Prostate gland (tissue), 2 donors: ENCODE data around the gene XIRP1. TPM values are rescaled to one million over a fixed set of nuclear protein-coding genes. Genes with fewer than 3 reads are reported as not detected.

Experiments used
- DNase-seq: peaks from one replicate; pipeline ENCODE4 v3.0.0-alpha.2; 2019; ENCODE audit warnings: low spot score
- H3K27ac ChIP-seq, 2 donors: fragments of 200-600 bp; sonication (generic); 2 replicates each; pipeline ENCODE4 v1.5.1; 2017 to 2019
- H3K27me3 ChIP-seq: fragments of 200-600 bp; sonication (generic); replicated peaks from 2 replicates; pipeline ENCODE4 v1.5.1; 2019; ENCODE audit not compliant: insufficient read depth
- H3K36me3 ChIP-seq, 2 donors: fragments of 200-600 bp; sonication (generic); 1 replicate in 1 of 2; 2 replicates in 1 of 2; pipeline versions ENCODE4 v1.5.1 to v1.8.1; 2017 to 2019
- H3K4me1 ChIP-seq: fragments of 200-600 bp; sonication (generic); replicated peaks from 2 replicates; pipeline ENCODE4 v1.5.1; 2019
- H3K4me3 ChIP-seq, 2 donors: fragments of 200-600 bp; sonication (generic); 2 replicates each; pipeline ENCODE4 v1.5.1; 2017 to 2019
- H3K9me3 ChIP-seq: fragments of 200-600 bp; sonication (generic); 2 replicates; pipeline ENCODE4 v1.5.1; 2017
- POLR2A ChIP-seq: fragments of 450-650 bp; IDR thresholded peaks from one replicate; pipeline ENCODE4 v1.6.1; 2016; ENCODE audit warnings: antibody characterized with exemption, mild to moderate bottlenecking
- POLR2AphosphoS5 ChIP-seq: sonication (generic); formaldehyde crosslinking; IDR thresholded peaks from one replicate; pipeline ENCODE4 v1.6.1; 2017; ENCODE audit warnings: antibody characterized with exemption
- WGBS: methylation state at CpG from one replicate; pipeline ENCODE4 v1.1.5; 2018; 5-methylcytosine and 5-hydroxymethylcytosine counted together
- intact Hi-C: fragments of 100-400 bp; cut with DNase I; formaldehyde crosslinking; loops from one replicate; pipeline ENCODE4 v1.14.2; 2022
- total RNA-seq, 2 donors: library from RNA; depleted of rRNA; stranded (reverse); fragments of >200 nt; gene quantifications; one replicate each; pipeline ENCODE4 v1.1.0, GENCODE V29; 2016
- TF ChIP-seq, protein P1 (sequence below), 4 experiments: fragments of 200-600 bp in 2 of 4; fragments of 450-650 bp in 2 of 4; sonication (generic) in 2 of 4; IDR thresholded peaks; 1 replicate in 3 of 4; 2 replicates in 1 of 4; pipeline ENCODE4 v1.5.1; 2016 to 2019; ENCODE audit warnings: antibody characterized with exemption in 4 of 4, mild to moderate bottlenecking in 2 of 4, moderate library complexity in 2 of 4

XIRP1 gene
- total RNA-seq, 2 donors from 2014 or later = 0.40 to 2.2 TPM

DNA sequence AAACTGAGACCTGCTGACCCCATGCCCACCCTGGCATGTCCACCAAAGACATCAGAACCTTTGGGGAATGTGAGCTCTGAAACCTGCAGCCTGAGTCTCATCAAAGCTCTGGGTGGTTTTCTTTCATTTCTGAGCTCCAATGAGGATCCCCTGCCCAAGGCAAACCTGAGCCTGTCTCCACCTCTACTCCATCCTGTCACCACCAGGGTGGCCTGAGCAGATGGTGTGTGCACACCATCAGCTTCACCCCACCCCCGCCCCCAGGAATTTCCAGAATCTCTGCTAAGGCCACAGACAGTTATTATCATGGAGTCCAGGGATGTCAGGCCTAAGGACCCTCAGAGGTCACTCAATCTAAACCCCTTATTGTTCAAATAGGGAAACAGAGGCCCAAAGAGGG is 1.3 kb downstream of the XIRP1 start:
- H3K9me3 ChIP-seq = no peaks in the 10 kb centered on the region
- no peak for DNase-seq
- no peak overlapping the region for H3K27ac ChIP-seq
- intact Hi-C loops = no loop called here
- WGBS = 100% methylated on average over 1 of the region's 1 CpG
- no peaks in the 10 kb centered on the region for H3K27me3 ChIP-seq
- no peaks in the 10 kb centered on the region for H3K4me1 ChIP-seq
- H3K36me3 ChIP-seq = no peaks in the 10 kb centered on the region
- H3K4me3 ChIP-seq = no peak overlapping the region
- TF ChIP-seq POLR2AphosphoS5 = no peak
- no peak for TF ChIP-seq POLR2A

DNA sequence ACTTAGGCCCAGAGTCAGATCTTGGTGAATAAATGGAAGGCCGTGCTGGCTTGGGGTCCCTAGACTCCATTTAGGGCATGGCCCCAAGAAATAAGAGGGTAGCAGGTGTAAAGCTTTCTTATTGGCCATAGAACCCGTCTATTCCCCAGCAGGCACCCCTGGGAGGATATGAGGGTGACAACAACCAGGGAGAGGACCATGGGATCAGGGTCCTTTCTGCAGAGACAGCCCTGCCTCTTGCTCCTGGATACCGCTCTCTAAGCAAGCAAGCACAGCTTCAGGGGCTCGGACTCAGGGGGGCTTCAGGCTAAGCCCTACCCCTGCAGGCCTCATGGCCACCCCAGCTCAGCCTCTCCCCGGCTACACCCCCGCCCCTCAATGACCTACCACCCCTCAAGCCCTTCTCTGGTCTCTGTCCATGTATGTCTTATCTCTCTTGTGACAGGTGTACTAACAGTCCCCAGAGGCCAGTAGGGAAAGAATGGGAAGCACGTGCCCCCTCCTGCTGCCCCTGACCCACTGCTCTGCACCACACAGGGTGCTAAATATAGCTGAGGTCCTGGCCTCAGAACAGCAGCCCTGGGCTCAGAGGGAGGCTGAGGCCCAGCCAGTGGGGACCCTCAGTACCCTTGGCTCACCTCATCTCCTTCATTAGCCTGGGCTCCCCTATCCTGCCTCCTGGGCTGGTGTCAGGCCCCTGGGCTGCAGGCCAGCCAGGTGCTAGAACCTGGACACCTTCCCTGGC is 1.9 kb downstream of the XIRP1 start:
- intact Hi-C loops = no loop called here
- Histone ChIP-seq H3K27ac (no peak overlapping the region), H3K4me3 (no peak overlapping the region), H3K9me3 (no peaks in the 10 kb centered on the region), H3K27me3 (no peaks in the 10 kb centered on the region), H3K36me3 (no peaks in the 10 kb centered on the region), H3K4me1 (no peaks in the 10 kb centered on the region)
- WGBS = 82% methylated on average over 7 of the region's 7 CpGs
- DNase-seq = no peak
- TF ChIP-seq POLR2AphosphoS5 = no peak
- no peak for TF ChIP-seq POLR2A
- TF ChIP-seq, protein P1, sequence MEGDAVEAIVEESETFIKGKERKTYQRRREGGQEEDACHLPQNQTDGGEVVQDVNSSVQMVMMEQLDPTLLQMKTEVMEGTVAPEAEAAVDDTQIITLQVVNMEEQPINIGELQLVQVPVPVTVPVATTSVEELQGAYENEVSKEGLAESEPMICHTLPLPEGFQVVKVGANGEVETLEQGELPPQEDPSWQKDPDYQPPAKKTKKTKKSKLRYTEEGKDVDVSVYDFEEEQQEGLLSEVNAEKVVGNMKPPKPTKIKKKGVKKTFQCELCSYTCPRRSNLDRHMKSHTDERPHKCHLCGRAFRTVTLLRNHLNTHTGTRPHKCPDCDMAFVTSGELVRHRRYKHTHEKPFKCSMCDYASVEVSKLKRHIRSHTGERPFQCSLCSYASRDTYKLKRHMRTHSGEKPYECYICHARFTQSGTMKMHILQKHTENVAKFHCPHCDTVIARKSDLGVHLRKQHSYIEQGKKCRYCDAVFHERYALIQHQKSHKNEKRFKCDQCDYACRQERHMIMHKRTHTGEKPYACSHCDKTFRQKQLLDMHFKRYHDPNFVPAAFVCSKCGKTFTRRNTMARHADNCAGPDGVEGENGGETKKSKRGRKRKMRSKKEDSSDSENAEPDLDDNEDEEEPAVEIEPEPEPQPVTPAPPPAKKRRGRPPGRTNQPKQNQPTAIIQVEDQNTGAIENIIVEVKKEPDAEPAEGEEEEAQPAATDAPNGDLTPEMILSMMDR (IDR thresholded peaks at IDR 0.05) = no peak

DNA sequence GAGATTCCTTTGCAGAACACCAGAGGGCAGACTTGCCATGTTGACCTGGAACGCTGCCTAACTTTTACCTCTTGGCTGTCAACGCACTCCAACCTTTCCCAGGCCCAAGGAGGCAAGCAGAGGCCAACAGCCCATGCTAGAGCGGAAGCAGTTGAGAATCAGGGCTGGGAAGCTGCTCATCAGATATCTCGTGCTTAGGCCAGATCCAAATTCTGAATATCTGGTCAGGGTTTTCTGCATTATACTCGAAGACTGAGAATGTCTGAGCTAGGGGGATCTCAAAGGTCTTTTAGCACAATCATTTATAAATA is 2.5 kb downstream of the XIRP1 start:
- TF ChIP-seq, protein P1 (IDR thresholded peaks at IDR 0.05) = peak in 3 of 4 experiments; percentile 69 to 86 (median 86)
- TF ChIP-seq POLR2A (no peak), POLR2AphosphoS5 (peak; percentile 81)
- 25% methylated on average over 5 of the region's 5 CpGs for WGBS
- Histone ChIP-seq H3K36me3 (no peaks in the 10 kb centered on the region), H3K4me1 (no peaks in the 10 kb centered on the region), H3K4me3 (no peak overlapping the region), H3K9me3 (no peaks in the 10 kb centered on the region), H3K27ac (no peak overlapping the region), H3K27me3 (no peaks in the 10 kb centered on the region)
- intact Hi-C loops = loop anchor here (2.0 to 10.0 kb wide), 3 partner anchors 83 to 195 kb away; partner anchors contain the start of genes GORASP1, SLC25A38 and TTC21A
- peak; percentile 76 for DNase-seq

DNA sequence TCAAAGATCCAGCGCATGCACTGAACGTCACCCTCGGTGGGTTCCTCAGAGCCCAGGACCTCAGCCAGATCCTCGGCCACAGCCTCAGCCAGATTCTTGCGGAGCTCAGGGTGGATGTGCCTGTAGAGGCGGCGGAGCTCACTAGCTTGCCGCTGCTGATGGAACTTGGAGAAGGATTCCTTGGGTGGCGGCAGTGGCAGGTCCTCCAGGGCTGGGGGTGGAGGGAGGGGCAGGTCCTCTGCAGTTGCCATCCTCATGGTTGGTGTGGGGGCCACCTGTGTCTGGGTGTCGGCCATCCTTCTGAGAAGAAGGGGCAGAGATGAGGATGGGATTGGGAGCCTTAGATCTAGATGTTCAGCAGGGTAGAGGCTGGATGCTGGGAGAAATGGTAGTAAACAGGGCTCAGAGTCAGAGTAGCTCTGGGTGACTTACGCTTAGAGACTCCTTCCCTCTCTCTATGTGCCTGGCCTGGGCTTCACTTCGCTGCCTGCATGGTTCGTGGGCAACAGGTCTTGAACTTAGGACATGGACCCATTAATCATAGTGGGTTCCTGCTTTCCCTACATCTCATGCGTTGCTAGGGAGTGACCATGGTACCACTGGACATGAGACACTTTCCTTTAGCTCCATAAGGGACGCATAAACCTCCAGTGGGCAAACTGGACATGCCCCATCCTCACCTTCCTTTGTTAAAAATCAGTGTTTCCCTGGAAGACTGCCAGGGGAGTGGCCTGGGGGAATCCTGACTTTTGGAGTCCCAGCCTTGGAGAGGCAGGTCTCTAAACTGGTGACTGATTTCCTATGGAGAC is 3.0 kb downstream of the XIRP1 start:
- Histone ChIP-seq H3K4me1 (no peaks in the 10 kb centered on the region), H3K4me3 (no peak overlapping the region), H3K9me3 (no peaks in the 10 kb centered on the region), H3K36me3 (no peaks in the 10 kb centered on the region), H3K27ac (no peak overlapping the region), H3K27me3 (no peaks in the 10 kb centered on the region)
- intact Hi-C loops = loop anchor here (2.0 to 10.0 kb wide), 3 partner anchors 82 to 195 kb away; partner anchors contain the start of genes GORASP1, SLC25A38 and TTC21A
- 87% methylated on average over 15 of the region's 15 CpGs for WGBS
- DNase-seq = no peak
- TF ChIP-seq, protein P1 (IDR thresholded peaks at IDR 0.05) = peak in 1 of 4 experiments; percentile 69
- TF ChIP-seq POLR2AphosphoS5 = no peak

DNA sequence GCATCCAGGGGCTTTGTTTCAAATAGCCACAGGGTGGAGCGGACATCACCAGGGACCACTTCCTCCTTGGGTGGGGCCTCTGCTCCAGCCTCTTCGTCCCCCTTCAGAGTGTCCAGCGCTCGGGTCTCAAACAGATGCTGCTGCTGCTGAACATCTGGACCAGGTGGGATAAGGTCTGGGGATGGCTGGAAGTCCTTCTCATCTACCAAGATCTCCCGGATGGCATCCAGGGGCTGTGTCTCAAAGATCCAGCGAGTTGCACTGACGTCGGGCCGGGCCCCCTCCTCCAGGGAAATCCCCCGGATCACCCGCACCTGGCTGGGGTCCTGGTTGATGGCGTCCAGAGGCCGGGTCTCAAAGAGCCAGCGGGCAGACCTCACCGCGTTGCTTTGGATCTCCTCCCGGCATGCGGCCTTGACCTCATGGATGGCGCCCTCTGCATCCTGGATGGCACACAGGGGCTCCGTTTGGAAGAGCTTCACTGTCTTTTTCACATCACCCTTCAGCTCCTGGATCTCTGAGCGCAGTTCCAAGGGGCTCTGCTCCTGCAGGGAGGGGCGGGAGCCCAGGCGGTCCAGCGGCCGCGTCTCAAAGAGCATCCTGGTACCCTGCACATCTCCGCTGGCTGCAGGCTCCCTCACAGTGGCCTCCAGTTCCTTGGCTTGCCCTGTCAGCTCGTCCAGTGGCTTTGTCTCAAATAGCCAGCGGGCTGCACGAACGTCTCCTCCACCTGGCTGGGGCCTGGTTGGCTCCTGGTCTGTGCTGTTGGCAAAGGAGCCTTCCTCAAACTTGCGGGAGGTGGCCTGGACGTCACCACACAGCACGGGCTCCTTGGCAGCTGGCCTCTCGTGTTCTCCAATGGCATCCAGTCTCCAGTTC is 3.9 kb downstream of the XIRP1 start:
- 89% methylated on average over 35 of the region's 35 CpGs for WGBS
- intact Hi-C loops = loop anchor here (2.0 to 10.0 kb wide), 3 partner anchors 81 to 196 kb away; partner anchors contain the start of genes GORASP1, SLC25A38 and TTC21A
- Histone ChIP-seq H3K36me3 (no peaks in the 10 kb centered on the region), H3K27me3 (no peaks in the 10 kb centered on the region), H3K27ac (no peak overlapping the region), H3K4me3 (no peak overlapping the region), H3K4me1 (no peaks in the 10 kb centered on the region), H3K9me3 (no peaks in the 10 kb centered on the region)
- TF ChIP-seq POLR2A = no peak
- TF ChIP-seq, protein P1 (IDR thresholded peaks at IDR 0.05) = no peak
- no peak for DNase-seq
